HEK293 (cell line): ENCODE data around the gene B3GNT8.

Experiments used
- KLF1 ChIP-seq: fragments of 450-650 bp; formaldehyde crosslinking; IDR thresholded peaks from 2 replicates; pipeline ENCODE4 v1.5.1; 2016; ENCODE audit warnings: missing biosample characterization, missing genetic modification characterization
- SCRT2 ChIP-seq: fragments of 450-650 bp; formaldehyde crosslinking; IDR thresholded peaks from 2 replicates; pipeline ENCODE4 v1.5.1; 2016; ENCODE audit warnings: missing biosample characterization, missing genetic modification characterization
- ZBTB1 ChIP-seq: fragments of 450-650 bp; formaldehyde crosslinking; IDR thresholded peaks from 2 replicates; pipeline ENCODE4 v1.5.1; 2016; ENCODE audit warnings: missing biosample characterization, missing genetic modification characterization
- ZFP69B ChIP-seq: fragments of 450-650 bp; formaldehyde crosslinking; IDR thresholded peaks from 2 replicates; pipeline ENCODE4 v1.5.1; 2016; ENCODE audit warnings: missing biosample characterization, missing genetic modification characterization
- ZNF140 ChIP-seq: fragments of 450-650 bp; formaldehyde crosslinking; IDR thresholded peaks from 2 replicates; pipeline ENCODE4 v1.5.1; 2016; ENCODE audit warnings: missing biosample characterization, missing genetic modification characterization
- ZNF521 ChIP-seq: fragments of 450-650 bp; formaldehyde crosslinking; IDR thresholded peaks from 2 replicates; pipeline ENCODE4 v1.5.1; 2017; ENCODE audit warnings: missing biosample characterization, mild to moderate bottlenecking, missing genetic modification characterization
- TF ChIP-seq, protein P1 (sequence below): fragments of 450-650 bp; formaldehyde crosslinking; IDR thresholded peaks from 2 replicates; pipeline ENCODE4 v1.5.1; 2016; ENCODE audit warnings: missing biosample characterization, missing genetic modification characterization
- TF ChIP-seq, protein P2 (sequence below): fragments of 450-650 bp; formaldehyde crosslinking; IDR thresholded peaks from 2 replicates; pipeline ENCODE4 v1.5.1; 2016; ENCODE audit warnings: missing biosample characterization, missing genetic modification characterization
- TF ChIP-seq, protein P3 (sequence below): fragments of 450-650 bp; formaldehyde crosslinking; IDR thresholded peaks from 2 replicates; pipeline ENCODE4 v1.5.1; 2016; ENCODE audit warnings: missing biosample characterization, missing genetic modification characterization
- TF ChIP-seq, protein P4 (sequence below): fragments of 450-650 bp; formaldehyde crosslinking; IDR thresholded peaks from 2 replicates; pipeline ENCODE4 v1.5.1; 2016; ENCODE audit warnings: missing biosample characterization, missing genetic modification characterization, borderline replicate concordance

DNA sequence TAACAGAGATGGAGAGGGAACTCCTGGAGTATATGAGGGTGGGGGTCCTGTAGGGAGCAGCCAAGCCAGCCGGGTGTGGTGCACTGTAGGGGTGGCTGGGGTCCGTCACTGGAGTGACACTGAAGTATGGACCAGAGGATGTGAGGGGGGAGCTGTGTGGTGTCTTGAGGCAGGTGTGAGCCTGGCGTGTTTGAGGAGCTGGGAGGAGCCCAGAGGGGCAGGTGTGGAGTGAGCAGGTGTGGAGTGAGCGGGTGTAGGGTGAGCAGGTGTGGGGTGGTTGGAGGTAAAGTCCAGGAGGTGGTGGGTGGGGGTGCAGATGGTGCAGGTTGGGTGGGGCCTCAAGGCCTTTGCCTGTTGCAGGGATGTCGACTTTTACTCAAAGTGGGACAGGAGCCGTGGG is 5.9 kb downstream of the B3GNT8 start:
- TF ChIP-seq ZBTB1 (tag by site-specific recombination): no peak
- TF ChIP-seq, protein P1, sequence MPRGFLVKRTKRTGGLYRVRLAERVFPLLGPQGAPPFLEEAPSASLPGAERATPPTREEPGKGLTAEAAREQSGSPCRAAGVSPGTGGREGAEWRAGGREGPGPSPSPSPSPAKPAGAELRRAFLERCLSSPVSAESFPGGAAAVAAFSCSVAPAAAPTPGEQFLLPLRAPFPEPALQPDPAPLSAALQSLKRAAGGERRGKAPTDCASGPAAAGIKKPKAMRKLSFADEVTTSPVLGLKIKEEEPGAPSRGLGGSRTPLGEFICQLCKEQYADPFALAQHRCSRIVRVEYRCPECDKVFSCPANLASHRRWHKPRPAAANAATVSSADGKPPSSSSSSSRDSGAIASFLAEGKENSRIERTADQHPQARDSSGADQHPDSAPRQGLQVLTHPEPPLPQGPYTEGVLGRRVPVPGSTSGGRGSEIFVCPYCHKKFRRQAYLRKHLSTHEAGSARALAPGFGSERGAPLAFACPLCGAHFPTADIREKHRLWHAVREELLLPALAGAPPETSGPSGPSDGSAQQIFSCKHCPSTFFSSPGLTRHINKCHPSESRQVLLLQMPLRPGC (tag by site-specific recombination): no peak
- TF ChIP-seq, protein P2, sequence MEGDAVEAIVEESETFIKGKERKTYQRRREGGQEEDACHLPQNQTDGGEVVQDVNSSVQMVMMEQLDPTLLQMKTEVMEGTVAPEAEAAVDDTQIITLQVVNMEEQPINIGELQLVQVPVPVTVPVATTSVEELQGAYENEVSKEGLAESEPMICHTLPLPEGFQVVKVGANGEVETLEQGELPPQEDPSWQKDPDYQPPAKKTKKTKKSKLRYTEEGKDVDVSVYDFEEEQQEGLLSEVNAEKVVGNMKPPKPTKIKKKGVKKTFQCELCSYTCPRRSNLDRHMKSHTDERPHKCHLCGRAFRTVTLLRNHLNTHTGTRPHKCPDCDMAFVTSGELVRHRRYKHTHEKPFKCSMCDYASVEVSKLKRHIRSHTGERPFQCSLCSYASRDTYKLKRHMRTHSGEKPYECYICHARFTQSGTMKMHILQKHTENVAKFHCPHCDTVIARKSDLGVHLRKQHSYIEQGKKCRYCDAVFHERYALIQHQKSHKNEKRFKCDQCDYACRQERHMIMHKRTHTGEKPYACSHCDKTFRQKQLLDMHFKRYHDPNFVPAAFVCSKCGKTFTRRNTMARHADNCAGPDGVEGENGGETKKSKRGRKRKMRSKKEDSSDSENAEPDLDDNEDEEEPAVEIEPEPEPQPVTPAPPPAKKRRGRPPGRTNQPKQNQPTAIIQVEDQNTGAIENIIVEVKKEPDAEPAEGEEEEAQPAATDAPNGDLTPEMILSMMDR (tag by site-specific recombination): no peak
- TF ChIP-seq, protein P3, sequence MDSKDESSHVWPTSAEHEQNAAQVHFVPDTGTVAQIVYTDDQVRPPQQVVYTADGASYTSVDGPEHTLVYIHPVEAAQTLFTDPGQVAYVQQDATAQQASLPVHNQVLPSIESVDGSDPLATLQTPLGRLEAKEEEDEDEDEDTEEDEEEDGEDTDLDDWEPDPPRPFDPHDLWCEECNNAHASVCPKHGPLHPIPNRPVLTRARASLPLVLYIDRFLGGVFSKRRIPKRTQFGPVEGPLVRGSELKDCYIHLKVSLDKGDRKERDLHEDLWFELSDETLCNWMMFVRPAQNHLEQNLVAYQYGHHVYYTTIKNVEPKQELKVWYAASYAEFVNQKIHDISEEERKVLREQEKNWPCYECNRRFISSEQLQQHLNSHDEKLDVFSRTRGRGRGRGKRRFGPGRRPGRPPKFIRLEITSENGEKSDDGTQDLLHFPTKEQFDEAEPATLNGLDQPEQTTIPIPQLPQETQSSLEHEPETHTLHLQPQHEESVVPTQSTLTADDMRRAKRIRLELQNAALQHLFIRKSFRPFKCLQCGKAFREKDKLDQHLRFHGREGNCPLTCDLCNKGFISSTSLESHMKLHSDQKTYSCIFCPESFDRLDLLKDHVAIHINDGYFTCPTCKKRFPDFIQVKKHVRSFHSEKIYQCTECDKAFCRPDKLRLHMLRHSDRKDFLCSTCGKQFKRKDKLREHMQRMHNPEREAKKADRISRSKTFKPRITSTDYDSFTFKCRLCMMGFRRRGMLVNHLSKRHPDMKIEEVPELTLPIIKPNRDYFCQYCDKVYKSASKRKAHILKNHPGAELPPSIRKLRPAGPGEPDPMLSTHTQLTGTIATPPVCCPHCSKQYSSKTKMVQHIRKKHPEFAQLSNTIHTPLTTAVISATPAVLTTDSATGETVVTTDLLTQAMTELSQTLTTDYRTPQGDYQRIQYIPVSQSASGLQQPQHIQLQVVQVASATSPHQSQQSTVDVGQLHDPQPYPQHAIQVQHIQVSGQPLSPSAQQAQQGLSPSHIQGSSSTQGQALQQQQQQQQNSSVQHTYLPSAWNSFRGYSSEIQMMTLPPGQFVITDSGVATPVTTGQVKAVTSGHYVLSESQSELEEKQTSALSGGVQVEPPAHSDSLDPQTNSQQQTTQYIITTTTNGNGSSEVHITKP (tag by site-specific recombination): no peak
- no peak for TF ChIP-seq SCRT2
- TF ChIP-seq ZNF140 (tag by site-specific recombination): no peak
- TF ChIP-seq KLF1: no peak
- TF ChIP-seq, protein P4, sequence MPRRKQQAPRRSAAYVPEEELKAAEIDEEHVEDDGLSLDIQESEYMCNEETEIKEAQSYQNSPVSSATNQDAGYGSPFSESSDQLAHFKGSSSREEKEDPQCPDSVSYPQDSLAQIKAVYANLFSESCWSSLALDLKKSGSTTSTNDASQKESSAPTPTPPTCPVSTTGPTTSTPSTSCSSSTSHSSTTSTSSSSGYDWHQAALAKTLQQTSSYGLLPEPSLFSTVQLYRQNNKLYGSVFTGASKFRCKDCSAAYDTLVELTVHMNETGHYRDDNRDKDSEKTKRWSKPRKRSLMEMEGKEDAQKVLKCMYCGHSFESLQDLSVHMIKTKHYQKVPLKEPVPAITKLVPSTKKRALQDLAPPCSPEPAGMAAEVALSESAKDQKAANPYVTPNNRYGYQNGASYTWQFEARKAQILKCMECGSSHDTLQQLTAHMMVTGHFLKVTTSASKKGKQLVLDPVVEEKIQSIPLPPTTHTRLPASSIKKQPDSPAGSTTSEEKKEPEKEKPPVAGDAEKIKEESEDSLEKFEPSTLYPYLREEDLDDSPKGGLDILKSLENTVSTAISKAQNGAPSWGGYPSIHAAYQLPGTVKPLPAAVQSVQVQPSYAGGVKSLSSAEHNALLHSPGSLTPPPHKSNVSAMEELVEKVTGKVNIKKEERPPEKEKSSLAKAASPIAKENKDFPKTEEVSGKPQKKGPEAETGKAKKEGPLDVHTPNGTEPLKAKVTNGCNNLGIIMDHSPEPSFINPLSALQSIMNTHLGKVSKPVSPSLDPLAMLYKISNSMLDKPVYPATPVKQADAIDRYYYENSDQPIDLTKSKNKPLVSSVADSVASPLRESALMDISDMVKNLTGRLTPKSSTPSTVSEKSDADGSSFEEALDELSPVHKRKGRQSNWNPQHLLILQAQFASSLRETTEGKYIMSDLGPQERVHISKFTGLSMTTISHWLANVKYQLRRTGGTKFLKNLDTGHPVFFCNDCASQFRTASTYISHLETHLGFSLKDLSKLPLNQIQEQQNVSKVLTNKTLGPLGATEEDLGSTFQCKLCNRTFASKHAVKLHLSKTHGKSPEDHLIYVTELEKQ (tag by site-specific recombination): no peak
- no peak for TF ChIP-seq ZFP69B (tag by site-specific recombination)
- no peak for TF ChIP-seq ZNF521 (tag by site-specific recombination)
